Calu3 (cell line): ENCODE results near the gene DOCK10. TPM values are rescaled to one million over a fixed set of nuclear protein-coding genes. Genes with fewer than 3 reads are reported as not detected.
A peak's percentile ranks its signal among the peaks of the same experiment; 100 is the strongest.

Experiments used
- BruUV-seq: library from RNA; stranded (reverse); fragments of 400-500 nt; replicated peaks from 2 replicates; lab custom pipeline; 2021; lab: Mats Ljungman, UMichigan
- CTCF ChIA-PET: fragments of 300-600 bp; sonication (Branson Sonifier 250); formaldehyde crosslinking; loops from one replicate; lab custom pipeline; 2022; ENCODE audit warnings: antibody characterized with exemption; lab: Charles Lee
- DNase-seq: peaks from one replicate; pipeline ENCODE4 v3.0.0; 2022
- H3K27ac Mint-ChIP-seq: one replicate; pipeline ENCODE4 v1.8.0; 2022; ENCODE audit warnings: mixed read lengths; ENCODE audit not compliant: unreplicated experiment
- H3K27me3 Mint-ChIP-seq: one replicate; pipeline ENCODE4 v1.8.0; 2022; ENCODE audit warnings: mixed read lengths; ENCODE audit not compliant: unreplicated experiment
- H3K36me3 Mint-ChIP-seq: one replicate; pipeline ENCODE4 v1.8.0; 2022; ENCODE audit warnings: mild to moderate bottlenecking, moderate library complexity, mixed read lengths; ENCODE audit not compliant: insufficient read depth, unreplicated experiment
- H3K4me1 Mint-ChIP-seq: one replicate; pipeline ENCODE4 v1.8.0; 2022; ENCODE audit warnings: mild to moderate bottlenecking, low read depth, mixed read lengths; ENCODE audit not compliant: unreplicated experiment
- H3K4me3 Mint-ChIP-seq: one replicate; pipeline ENCODE4 v1.8.0; 2022; ENCODE audit warnings: mild to moderate bottlenecking, low read depth, moderate library complexity, mixed read lengths; ENCODE audit not compliant: unreplicated experiment
- H3K9me3 Mint-ChIP-seq: one replicate; pipeline ENCODE4 v1.8.0; 2022; ENCODE audit warnings: low read depth, mixed read lengths; ENCODE audit not compliant: unreplicated experiment
- intact Hi-C: fragments of 100-400 bp; cut with micrococcal nuclease; formaldehyde crosslinking; loops from one replicate; pipeline ENCODE4 v1.10.0; 2022; ENCODE audit not compliant: unreplicated experiment
- total RNA-seq: library from RNA; stranded (reverse); gene quantifications from 2 replicates; pipeline ENCODE4 v1.2.3, GENCODE V29; 2022
- TF ChIP-seq, protein P1 (sequence below): fragments of 200-600 bp; IDR thresholded peaks from one replicate; pipeline ENCODE4 v1.8.0; 2022; ENCODE audit warnings: antibody characterized with exemption; ENCODE audit not compliant: unreplicated experiment

The DOCK10 gene
- total RNA-seq, 1 experiment from 2014 or later: 11.9 TPM

DNA sequence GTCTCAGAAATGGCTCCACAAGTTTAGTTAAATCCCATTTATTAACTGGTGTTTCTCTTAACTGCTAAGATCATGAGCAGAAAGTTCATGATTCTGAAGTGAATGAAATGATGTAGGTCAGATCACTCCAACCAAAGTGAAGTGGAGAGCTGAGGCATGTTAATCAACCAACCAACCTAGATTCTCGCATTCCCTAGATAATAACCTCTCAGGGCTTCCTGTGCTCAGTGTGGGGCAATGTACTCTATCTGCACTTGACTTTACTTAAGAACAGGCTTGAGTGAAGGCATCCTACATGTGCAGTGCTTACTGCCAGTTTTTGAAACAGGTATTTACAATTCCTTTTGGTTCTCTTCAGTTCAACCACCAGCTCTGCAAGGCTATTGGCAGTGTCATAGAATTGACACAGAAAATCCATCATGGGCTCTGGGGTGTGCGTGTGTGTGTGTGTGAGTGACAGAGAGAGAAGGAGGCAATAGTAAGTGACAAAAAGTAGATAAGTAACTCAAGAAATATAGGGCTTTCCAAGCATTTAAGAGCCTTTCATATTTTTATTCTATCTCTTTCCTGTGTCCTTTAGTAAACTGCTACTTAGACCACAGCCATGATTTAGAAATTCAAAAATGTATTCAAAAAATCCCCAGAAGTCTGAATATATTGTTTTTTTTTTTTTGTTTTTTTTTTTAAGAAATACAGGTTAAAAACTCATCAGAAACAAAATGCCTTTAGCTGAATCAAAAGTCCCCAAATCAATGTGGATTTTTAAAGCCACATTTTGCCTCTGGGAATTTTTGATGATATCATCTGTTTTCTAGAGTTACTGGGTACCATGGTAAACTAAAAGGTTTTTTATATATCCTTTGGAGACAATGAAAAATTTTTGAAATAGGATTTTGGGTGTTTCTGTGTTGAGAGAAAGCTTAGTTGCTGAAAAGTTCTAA, 28.6 kb downstream of the DOCK10 start:
- intact Hi-C loops: no loop called here
- CTCF ChIA-PET: no interaction called here
- no peaks in the 10 kb centered on the region for H3K9me3 Mint-ChIP-seq
- TF ChIP-seq, protein P1, sequence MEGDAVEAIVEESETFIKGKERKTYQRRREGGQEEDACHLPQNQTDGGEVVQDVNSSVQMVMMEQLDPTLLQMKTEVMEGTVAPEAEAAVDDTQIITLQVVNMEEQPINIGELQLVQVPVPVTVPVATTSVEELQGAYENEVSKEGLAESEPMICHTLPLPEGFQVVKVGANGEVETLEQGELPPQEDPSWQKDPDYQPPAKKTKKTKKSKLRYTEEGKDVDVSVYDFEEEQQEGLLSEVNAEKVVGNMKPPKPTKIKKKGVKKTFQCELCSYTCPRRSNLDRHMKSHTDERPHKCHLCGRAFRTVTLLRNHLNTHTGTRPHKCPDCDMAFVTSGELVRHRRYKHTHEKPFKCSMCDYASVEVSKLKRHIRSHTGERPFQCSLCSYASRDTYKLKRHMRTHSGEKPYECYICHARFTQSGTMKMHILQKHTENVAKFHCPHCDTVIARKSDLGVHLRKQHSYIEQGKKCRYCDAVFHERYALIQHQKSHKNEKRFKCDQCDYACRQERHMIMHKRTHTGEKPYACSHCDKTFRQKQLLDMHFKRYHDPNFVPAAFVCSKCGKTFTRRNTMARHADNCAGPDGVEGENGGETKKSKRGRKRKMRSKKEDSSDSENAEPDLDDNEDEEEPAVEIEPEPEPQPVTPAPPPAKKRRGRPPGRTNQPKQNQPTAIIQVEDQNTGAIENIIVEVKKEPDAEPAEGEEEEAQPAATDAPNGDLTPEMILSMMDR: no peak
- no peaks in the 10 kb centered on the region for H3K27me3 Mint-ChIP-seq
- H3K4me1 Mint-ChIP-seq: peaks cover 55% of the 10 kb centered on the region
- no TSS peak for BruUV-seq
- H3K4me3 Mint-ChIP-seq: no peak overlapping the region
- H3K36me3 Mint-ChIP-seq: peaks cover 4% of the 10 kb centered on the region
- DNase-seq: no peak
- no peak overlapping the region for H3K27ac Mint-ChIP-seq

DNA sequence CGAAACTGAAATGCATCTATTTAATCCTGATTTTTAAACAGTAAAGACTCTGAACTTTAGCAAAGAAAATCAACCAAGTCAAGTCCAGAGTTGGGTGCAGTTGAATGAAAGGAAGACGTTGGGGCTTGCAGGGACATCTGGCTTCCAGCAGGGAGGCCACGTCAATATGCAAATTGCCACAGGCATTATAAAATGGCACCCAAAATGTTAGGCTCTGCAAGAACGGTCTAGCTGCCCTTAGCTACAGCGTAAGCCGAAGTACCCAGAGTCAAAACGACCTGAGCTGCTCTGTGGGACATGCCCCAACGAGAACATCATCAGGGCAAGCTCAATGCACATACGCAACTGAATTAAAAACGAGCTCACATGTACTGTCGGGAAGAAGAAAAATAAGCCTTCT, 30.7 kb downstream of the DOCK10 start:
- Mint-ChIP-seq H3K36me3 (peaks cover 4% of the 10 kb centered on the region), H3K27ac (peak overlapping the region; percentile 81), H3K27me3 (no peaks in the 10 kb centered on the region), H3K4me3 (no peak overlapping the region), H3K9me3 (no peaks in the 10 kb centered on the region), H3K4me1 (peaks cover 61% of the 10 kb centered on the region)
- no peak for DNase-seq
- BruUV-seq: no TSS peak
- TF ChIP-seq, protein P1: no peak
- CTCF ChIA-PET: no interaction called here
- intact Hi-C loops: no loop called here

DNA sequence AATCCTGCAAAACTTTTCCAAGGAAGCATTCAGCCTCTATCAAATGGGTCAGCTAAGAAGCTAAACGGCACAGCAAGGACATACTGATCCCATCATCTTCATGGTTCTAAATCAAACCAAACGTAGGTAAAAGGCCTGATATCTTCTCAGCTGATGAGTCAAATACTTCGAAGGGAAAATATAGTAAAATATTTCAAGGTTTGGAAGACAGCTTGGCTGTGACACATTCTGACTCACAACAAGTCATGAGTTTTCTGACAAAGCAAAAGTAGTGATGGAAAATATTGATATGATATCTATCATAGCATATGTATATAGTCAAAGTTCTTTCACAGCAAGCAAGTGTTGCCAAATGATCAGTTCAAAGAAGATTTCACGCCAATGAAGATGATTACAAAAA, 31.5 kb downstream of the DOCK10 start:
- CTCF ChIA-PET: no interaction called here
- Mint-ChIP-seq H3K4me1 (peaks cover 67% of the 10 kb centered on the region), H3K36me3 (peaks cover 4% of the 10 kb centered on the region), H3K4me3 (no peak overlapping the region), H3K27ac (peak overlapping the region; percentile 81), H3K27me3 (no peaks in the 10 kb centered on the region), H3K9me3 (no peaks in the 10 kb centered on the region)
- BruUV-seq: no TSS peak
- DNase-seq: no peak
- intact Hi-C loops: no loop called here
- TF ChIP-seq, protein P1: no peak

DNA sequence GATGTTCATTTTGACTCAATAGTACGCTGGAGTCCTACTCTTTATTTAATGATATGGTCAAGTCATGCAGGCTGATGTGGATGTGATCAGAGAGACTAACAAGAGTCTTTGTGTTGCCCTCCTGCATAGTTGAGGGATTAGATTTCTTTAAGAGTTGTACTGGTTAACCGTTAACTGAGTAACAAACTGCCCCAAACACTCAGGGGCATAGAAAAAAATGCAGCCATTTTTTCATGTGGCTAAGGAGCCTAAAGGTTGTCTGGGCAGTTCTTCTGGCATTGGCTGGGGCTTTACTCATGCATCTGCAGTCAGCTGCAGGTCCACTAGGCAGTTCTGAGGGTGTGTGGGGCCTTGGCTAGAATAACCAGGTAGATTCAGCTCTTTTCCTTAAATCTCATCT, 32.5 kb downstream of the DOCK10 start:
- peaks cover 69% of the 10 kb centered on the region for H3K4me1 Mint-ChIP-seq
- intact Hi-C loops: loop anchor here (10.0 kb wide), 2 partner anchors 125 to 655 kb away; no protein-coding TSS in a partner anchor
- H3K36me3 Mint-ChIP-seq: peaks cover 4% of the 10 kb centered on the region
- DNase-seq: peak; percentile 32
- TF ChIP-seq, protein P1: no peak
- peak overlapping the region; percentile 10 for H3K4me3 Mint-ChIP-seq
- CTCF ChIA-PET: interaction anchor here (0.9 kb wide), 1 partner anchor 77 kb away, joined by 3 read pairs; no protein-coding TSS in a partner anchor
- no peaks in the 10 kb centered on the region for H3K9me3 Mint-ChIP-seq
- H3K27me3 Mint-ChIP-seq: no peaks in the 10 kb centered on the region
- no TSS peak for BruUV-seq
- peak overlapping the region; percentile 81 for H3K27ac Mint-ChIP-seq
